ENCODE measurements around the gene HAUS7.

GRCh38 chrX:153515435-153515834 is 45.1 kb upstream of the HAUS7 start:
- TF ChIP-seq CTCF (IDR thresholded peaks at IDR 0.05; ENCODE audit: control extremely low read depth in 1 of 3, insufficient read depth in 1 of 3, low read depth in 1 of 3, low read length in 3 of 3) (no peak), TBP (IDR thresholded peaks at IDR 0.05; ENCODE audit: low read depth, low read length) (no peak), CEBPB (IDR thresholded peaks at IDR 0.05; ENCODE audit: low read depth, low read length) (no peak), POLR2A (IDR thresholded peaks at IDR 0.05; ENCODE audit: control extremely low read depth in 1 of 2, low read depth in 2 of 2, low read length in 2 of 2) (no peak), GABPA (IDR thresholded peaks at IDR 0.05; ENCODE audit: borderline replicate concordance, insufficient read depth, low read length) (no peak), SIN3A (conservative IDR thresholded peaks at IDR 0.05 in 1 of 2, IDR thresholded peaks at IDR 0.05 in 1 of 2; ENCODE audit: low read depth in 1 of 2, low read length in 2 of 2) (no peak), RAD21 (IDR thresholded peaks at IDR 0.05 in 1 of 2, conservative IDR thresholded peaks at IDR 0.05 in 1 of 2; ENCODE audit: low read depth in 2 of 2, low read length in 2 of 2) (no peak)
